Activated T-cell treated with anti-CD3 and anti-CD28 coated beads, Interleukin-2, amount 50 U/mL, for 72 hours (primary cell): ENCODE results near the gene CD46. TPM values are rescaled to one million over a fixed set of nuclear protein-coding genes. Genes with fewer than 3 reads are reported as not detected.

ENCODE experiments used
- ATAC-seq, 2 donors: fragments of 150-1000 bp; cut with Tn5 transposase; replicated peaks in 1 of 2; 2 replicates each; pipeline ENCODE4 v1.10.0; 2021; ENCODE audit warnings: moderate library complexity in 2 of 2, mild to moderate bottlenecking in 1 of 2
- DNase-seq, 2 donors: peaks; one replicate each; pipeline ENCODE4 v3.0.0; 2021 to 2022; ENCODE audit warnings: mixed read lengths in 1 of 2
- H3K27ac Mint-ChIP-seq: one replicate; pipeline ENCODE4 v1.8.0; 2022; ENCODE audit warnings: mild to moderate bottlenecking, moderate library complexity, mixed read lengths
- H3K27me3 Mint-ChIP-seq: one replicate; pipeline ENCODE4 v1.8.0; 2022; ENCODE audit warnings: low read depth, mixed read lengths
- H3K36me3 Mint-ChIP-seq, 2 donors: one replicate each; pipeline ENCODE4 v1.8.0; 2022; ENCODE audit warnings: mixed read lengths in 2 of 2, mild to moderate bottlenecking in 1 of 2; ENCODE audit not compliant: insufficient read depth in 2 of 2
- H3K4me1 Mint-ChIP-seq: one replicate; pipeline ENCODE4 v1.8.0; 2022; ENCODE audit warnings: low read depth, mixed read lengths
- H3K4me3 Mint-ChIP-seq, 2 donors: one replicate each; pipeline ENCODE4 v1.8.0; 2022; ENCODE audit warnings: mild to moderate bottlenecking in 2 of 2, mixed read lengths in 2 of 2, moderate library complexity in 2 of 2
- H3K9me3 Mint-ChIP-seq, 2 donors: one replicate each; pipeline ENCODE4 v1.8.0; 2022; ENCODE audit warnings: mixed read lengths in 2 of 2
- total RNA-seq, 2 donors: library from RNA; stranded (reverse); gene quantifications; one replicate each; pipeline ENCODE4 v1.2.3, GENCODE V29; 2022

CD46 gene
- total RNA-seq, 2 donors from 2014 or later, result 108 to 120 TPM

DNA sequence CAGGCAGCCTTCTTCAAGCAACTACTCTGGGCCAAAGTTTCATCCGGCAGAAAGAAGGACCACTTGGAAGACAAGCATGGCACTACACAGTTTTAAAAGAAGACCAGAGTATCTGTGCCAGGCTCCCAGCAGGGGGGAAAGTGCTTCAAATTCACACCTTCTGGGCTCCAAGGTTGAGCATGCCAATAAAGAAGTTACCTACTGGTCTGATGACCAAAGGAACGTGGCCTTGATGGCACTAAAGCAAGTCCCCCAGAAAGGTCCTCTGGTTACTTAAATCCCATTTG lies 73.5 kb downstream of the CD46 start:
- Mint-ChIP-seq H3K27ac (peak overlapping the region; percentile 94), H3K36me3 (peaks cover 8 to 9% of the 10 kb centered on the region in 2 donors), H3K27me3 (no peaks in the 10 kb centered on the region), H3K4me3 (peak overlapping the region; percentile 80 to 83), H3K4me1 (peaks cover 91% of the 10 kb centered on the region), H3K9me3 (peaks cover 0 to 3% of the 10 kb centered on the region in 2 donors)
- no peak for ATAC-seq
- no peak for DNase-seq

GRCh38 chr1:207825719-207826556 lies 74.1 kb downstream of the CD46 start:
- H3K4me1 Mint-ChIP-seq, result peaks cover 92% of the 10 kb centered on the region
- H3K27me3 Mint-ChIP-seq, result no peaks in the 10 kb centered on the region
- peaks cover 9 to 12% of the 10 kb centered on the region in 2 donors for H3K36me3 Mint-ChIP-seq
- DNase-seq (peak; percentile 88 to 92), ATAC-seq (peak; percentile 83 to 88)
- H3K27ac Mint-ChIP-seq, result peak overlapping the region; percentile 94
- H3K4me3 Mint-ChIP-seq, result peak overlapping the region; percentile 80 to 83
- peaks cover 0 to 3% of the 10 kb centered on the region in 2 donors for H3K9me3 Mint-ChIP-seq

GRCh38 chr1:207826557-207827487 lies 75.0 kb downstream of the CD46 start:
- H3K9me3 Mint-ChIP-seq, result peaks cover 0 to 3% of the 10 kb centered on the region in 2 donors
- H3K4me3 Mint-ChIP-seq, result peak overlapping the region; percentile 80 to 83
- H3K4me1 Mint-ChIP-seq, result peaks cover 93% of the 10 kb centered on the region
- ATAC-seq (no peak), DNase-seq (no peak)
- peaks cover 9 to 12% of the 10 kb centered on the region in 2 donors for H3K36me3 Mint-ChIP-seq
- peak overlapping the region; percentile 94 for H3K27ac Mint-ChIP-seq
- no peaks in the 10 kb centered on the region for H3K27me3 Mint-ChIP-seq

DNA sequence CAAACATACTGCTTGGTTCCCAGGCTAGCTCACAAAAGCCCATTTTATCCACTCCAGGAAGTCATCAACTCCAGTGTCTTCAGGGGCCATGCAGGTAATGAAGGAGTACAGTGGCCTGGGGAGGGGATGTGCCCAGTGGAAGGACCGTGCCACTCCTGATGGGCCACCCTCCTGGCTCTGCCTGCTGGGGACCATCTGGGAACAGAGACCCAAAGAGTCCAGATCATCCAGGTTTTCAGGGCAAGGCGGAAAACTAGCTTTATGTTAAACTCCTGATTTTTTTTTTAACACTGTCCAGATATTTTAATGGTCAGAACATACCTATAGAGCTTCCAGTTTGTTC lies 75.6 kb downstream of the CD46 start:
- Mint-ChIP-seq H3K27ac (peak overlapping the region; percentile 48), H3K9me3 (peaks cover 0 to 3% of the 10 kb centered on the region in 2 donors), H3K27me3 (no peaks in the 10 kb centered on the region), H3K4me1 (peaks cover 93% of the 10 kb centered on the region), H3K4me3 (peak overlapping the region; percentile 80 to 83), H3K36me3 (peaks cover 9% of the 10 kb centered on the region in 2 donors)
- DNase-seq (no peak), ATAC-seq (no peak)

DNA sequence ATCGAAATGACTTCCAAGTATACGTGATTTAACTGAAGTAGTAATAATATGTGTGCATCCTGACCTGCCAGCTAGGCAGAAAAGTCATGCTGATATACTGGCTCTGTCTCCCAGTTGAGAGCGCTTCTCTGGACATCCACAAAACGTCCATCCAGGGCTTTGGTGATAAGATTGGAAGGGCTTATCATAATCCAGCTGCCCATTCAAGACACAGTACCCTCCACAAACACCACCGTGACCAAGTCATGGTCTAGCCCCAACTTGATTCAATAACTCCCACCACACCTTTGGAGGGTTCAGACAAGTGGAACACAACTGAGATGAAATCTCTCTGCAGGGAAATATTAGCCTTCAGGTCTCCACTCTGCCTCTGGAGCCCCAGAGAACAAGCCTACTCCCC lies 76.2 kb downstream of the CD46 start:
- Mint-ChIP-seq H3K4me1 (peaks cover 93% of the 10 kb centered on the region), H3K9me3 (peaks cover 0 to 3% of the 10 kb centered on the region in 2 donors), H3K36me3 (peaks cover 5 to 9% of the 10 kb centered on the region in 2 donors), H3K4me3 (peak overlapping the region in 1 of 2 donors; percentile 27), H3K27ac (peak overlapping the region; percentile 29), H3K27me3 (no peaks in the 10 kb centered on the region)
- ATAC-seq (no peak), DNase-seq (no peak)

GRCh38 chr1:207828485-207829158 lies 76.8 kb downstream of the CD46 start:
- H3K4me1 Mint-ChIP-seq, result peaks cover 93% of the 10 kb centered on the region
- H3K4me3 Mint-ChIP-seq, result peak overlapping the region in 1 of 2 donors; percentile 27
- DNase-seq (peak; percentile 52 to 55), ATAC-seq (no peak)
- peaks cover 5 to 9% of the 10 kb centered on the region in 2 donors for H3K36me3 Mint-ChIP-seq
- H3K27me3 Mint-ChIP-seq, result no peaks in the 10 kb centered on the region
- H3K27ac Mint-ChIP-seq, result peak overlapping the region; percentile 29
- H3K9me3 Mint-ChIP-seq, result peaks cover 0 to 3% of the 10 kb centered on the region in 2 donors

GRCh38 chr1:207829576-207829975 lies 77.7 kb downstream of the CD46 start:
- H3K27ac Mint-ChIP-seq, result peak overlapping the region; percentile 58
- DNase-seq (no peak), ATAC-seq (no peak)
- H3K9me3 Mint-ChIP-seq, result peaks cover 0 to 3% of the 10 kb centered on the region in 2 donors
- H3K27me3 Mint-ChIP-seq, result no peaks in the 10 kb centered on the region
- peaks cover 93% of the 10 kb centered on the region for H3K4me1 Mint-ChIP-seq
- H3K36me3 Mint-ChIP-seq, result peaks cover 2 to 10% of the 10 kb centered on the region in 2 donors
- no peak overlapping the region for H3K4me3 Mint-ChIP-seq

GRCh38 chr1:207830788-207831187 lies 78.9 kb downstream of the CD46 start:
- Mint-ChIP-seq H3K27ac (peak overlapping the region; percentile 65), H3K4me3 (peak overlapping the region; percentile 30 to 44), H3K4me1 (peaks cover 93% of the 10 kb centered on the region), H3K36me3 (peaks cover 4 to 9% of the 10 kb centered on the region in 2 donors), H3K9me3 (no peaks in the 10 kb centered on the region), H3K27me3 (no peaks in the 10 kb centered on the region)
- no peak for ATAC-seq
- DNase-seq, result no peak

GRCh38 chr1:207831517-207832327 lies 79.9 kb downstream of the CD46 start:
- Mint-ChIP-seq H3K4me1 (peaks cover 93% of the 10 kb centered on the region), H3K36me3 (peaks cover 4 to 9% of the 10 kb centered on the region in 2 donors), H3K27me3 (no peaks in the 10 kb centered on the region), H3K27ac (peak overlapping the region; percentile 58), H3K4me3 (peak overlapping the region; percentile 84), H3K9me3 (no peaks in the 10 kb centered on the region)
- peak; percentile 94 to 96 for ATAC-seq
- peak; percentile 70 to 74 for DNase-seq

DNA sequence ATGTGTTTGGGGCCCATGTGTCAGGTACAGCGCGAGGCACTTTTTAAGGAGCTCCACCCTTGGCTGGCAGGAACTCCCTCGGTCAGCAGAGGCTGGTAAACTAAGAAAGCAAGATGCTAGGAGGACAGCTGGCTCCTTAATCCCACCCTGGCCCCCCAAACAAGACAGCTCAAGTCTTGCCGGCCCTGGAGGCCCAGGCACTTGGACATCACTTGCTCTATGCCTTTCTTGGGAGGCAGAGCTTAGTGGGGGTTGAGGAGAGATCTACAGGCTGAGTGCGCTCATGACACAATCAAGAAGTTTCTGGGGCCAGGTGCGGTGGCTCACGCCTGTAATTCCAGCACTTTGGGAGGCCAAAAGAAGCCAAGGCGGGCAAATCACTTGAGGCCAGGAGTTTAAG lies 80.9 kb downstream of the CD46 start:
- Mint-ChIP-seq H3K36me3 (peaks cover 4 to 13% of the 10 kb centered on the region in 2 donors), H3K9me3 (no peaks in the 10 kb centered on the region), H3K4me1 (peaks cover 96% of the 10 kb centered on the region), H3K27me3 (no peaks in the 10 kb centered on the region), H3K4me3 (peak overlapping the region; percentile 84), H3K27ac (peak overlapping the region; percentile 58)
- ATAC-seq (no peak), DNase-seq (no peak)

GRCh38 chr1:207833381-207833780 lies 81.5 kb downstream of the CD46 start:
- no peaks in the 10 kb centered on the region for H3K9me3 Mint-ChIP-seq

More at GRCh38 chr1:207833381-207833780, 81.5 kb downstream of the CD46 start:
- DNase-seq, result no peak
- Mint-ChIP-seq H3K4me1 (peaks cover 96% of the 10 kb centered on the region), H3K36me3 (peaks cover 6 to 13% of the 10 kb centered on the region in 2 donors), H3K4me3 (no peak overlapping the region), H3K27ac (peak overlapping the region; percentile 52), H3K27me3 (no peaks in the 10 kb centered on the region)
- ATAC-seq, result no peak
